T-helper 1 cell treated with Interleukin-12 subunit alpha and Interleukin-12 subunit beta and Interleukin-4 antibody, amounts not matched to agents 30 μg/mL and 1 μg/mL, for 36 hours (primary cell): ENCODE measurements around the gene SERPINB13.

Source experiments
- H3K27ac Mint-ChIP-seq: one replicate; pipeline ENCODE4 v1.8.0; 2021; ENCODE audit warnings: mild to moderate bottlenecking, mixed read lengths
- H3K27me3 Mint-ChIP-seq: one replicate; pipeline ENCODE4 v1.8.0; 2021; ENCODE audit warnings: low read depth, mixed read lengths
- H3K36me3 Mint-ChIP-seq: one replicate; pipeline ENCODE4 v1.8.0; 2021; ENCODE audit warnings: low read depth, mixed read lengths
- H3K4me1 Mint-ChIP-seq: one replicate; pipeline ENCODE4 v1.8.0; 2021; ENCODE audit warnings: low read depth, mixed read lengths
- H3K4me3 Mint-ChIP-seq: one replicate; pipeline ENCODE4 v1.8.0; 2021; ENCODE audit warnings: mild to moderate bottlenecking, moderate library complexity, mixed read lengths
- H3K9me3 Mint-ChIP-seq: one replicate; pipeline ENCODE4 v1.8.0; 2021; ENCODE audit warnings: mixed read lengths

The SERPINB13 gene, protein sequence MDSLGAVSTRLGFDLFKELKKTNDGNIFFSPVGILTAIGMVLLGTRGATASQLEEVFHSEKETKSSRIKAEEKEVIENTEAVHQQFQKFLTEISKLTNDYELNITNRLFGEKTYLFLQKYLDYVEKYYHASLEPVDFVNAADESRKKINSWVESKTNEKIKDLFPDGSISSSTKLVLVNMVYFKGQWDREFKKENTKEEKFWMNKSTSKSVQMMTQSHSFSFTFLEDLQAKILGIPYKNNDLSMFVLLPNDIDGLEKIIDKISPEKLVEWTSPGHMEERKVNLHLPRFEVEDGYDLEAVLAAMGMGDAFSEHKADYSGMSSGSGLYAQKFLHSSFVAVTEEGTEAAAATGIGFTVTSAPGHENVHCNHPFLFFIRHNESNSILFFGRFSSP

DNA sequence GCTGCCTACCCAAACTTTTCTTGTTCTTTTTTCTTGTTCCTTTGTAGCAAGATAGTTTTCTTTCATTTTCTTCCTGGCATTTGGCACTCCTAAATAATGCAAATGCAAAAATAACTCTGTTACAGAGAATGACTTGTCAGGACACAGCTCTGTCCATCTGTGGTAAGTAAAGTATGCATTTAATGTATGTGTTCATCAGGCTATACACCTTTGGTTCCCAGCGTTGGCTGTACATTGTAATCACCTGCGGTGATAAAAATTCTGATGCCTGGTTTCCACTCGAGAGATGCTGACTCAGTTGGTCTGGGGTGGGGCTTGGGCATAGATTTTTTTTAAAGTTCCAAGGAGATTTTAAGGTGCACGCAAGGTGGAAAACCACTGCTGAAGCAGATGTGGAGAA, at the start of gene SERPINB13:
Gene SERPINB13, plus strand, starts transcription at position 378 of the 400 bp plus-strand sequence. CDS start 1,325 bp downstream, outside the sequence.
- Mint-ChIP-seq H3K4me3 (no peak within 1 kb of the TSS), H3K27me3 (peaks cover 4% of the 10 kb centered on the region), H3K27ac (no peak within 1 kb of the TSS), H3K36me3 (no peaks in the 10 kb centered on the region), H3K4me1 (no peaks in the 10 kb centered on the region), H3K9me3 (no peaks in the 10 kb centered on the region)

DNA sequence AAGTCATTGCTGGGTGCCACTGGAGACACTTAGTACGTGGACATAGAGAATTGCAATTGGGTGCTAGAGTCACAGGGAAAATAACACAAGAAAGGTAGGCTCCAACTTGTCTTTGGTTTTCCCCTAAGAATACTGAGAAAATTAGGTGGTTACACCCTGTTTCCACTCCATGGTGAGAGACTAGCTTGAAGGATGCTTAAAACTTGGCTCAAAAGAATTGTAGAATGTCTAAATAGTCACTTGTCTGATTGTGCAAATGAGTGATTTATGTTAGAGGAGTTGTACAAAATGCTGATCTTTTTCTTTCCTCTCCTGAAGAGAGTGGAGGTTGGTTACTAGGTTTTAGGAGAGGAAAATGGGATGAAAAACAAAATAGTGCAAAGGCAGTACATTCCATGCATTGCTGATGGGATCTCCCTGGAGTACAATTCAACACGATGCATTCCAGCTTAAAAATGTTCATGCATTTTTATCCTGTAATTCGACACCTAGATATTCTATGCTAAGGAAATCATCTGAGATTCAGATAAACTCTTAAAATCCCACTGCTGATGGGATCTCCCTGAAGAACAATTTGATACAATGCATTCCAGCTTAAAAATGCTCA, 47.1 kb upstream of the SERPINB13 start:
- peaks cover 40% of the 10 kb centered on the region for H3K27me3 Mint-ChIP-seq
- no peaks in the 10 kb centered on the region for H3K4me1 Mint-ChIP-seq
- H3K27ac Mint-ChIP-seq, result no peak overlapping the region

DNA sequence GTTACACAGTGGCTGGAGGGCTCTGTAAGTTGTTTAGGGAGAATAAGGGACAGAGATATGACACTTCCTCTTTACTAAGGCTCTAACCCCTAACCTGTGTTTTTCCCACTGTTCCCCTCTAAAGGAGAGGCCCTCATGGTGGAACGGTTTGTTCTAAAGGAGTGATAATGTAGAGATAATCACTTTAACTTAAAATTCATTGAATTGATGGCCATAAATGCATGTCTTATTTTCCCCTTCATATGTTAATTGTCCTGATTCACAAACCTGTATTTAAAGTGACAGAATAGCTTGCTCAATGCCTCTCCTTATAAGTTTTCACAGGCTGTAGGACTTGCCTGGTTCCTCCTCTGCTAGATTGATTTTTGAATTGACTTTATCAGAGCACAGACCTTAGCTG, 45.1 kb upstream of the SERPINB13 start, which contains the start of gene SERPINB12:
Gene SERPINB12, plus strand, starts transcription at position 301 of the 400 bp plus-strand sequence. CDS start 13,791 bp downstream, outside the sequence.
- H3K36me3 Mint-ChIP-seq, result no peaks in the 10 kb centered on the region
- no peaks in the 10 kb centered on the region for H3K9me3 Mint-ChIP-seq
- no peaks in the 10 kb centered on the region for H3K4me1 Mint-ChIP-seq
- H3K27me3 Mint-ChIP-seq, result peaks cover 52% of the 10 kb centered on the region
- no peak within 1 kb of the TSS for H3K27ac Mint-ChIP-seq
- H3K4me3 Mint-ChIP-seq, result no peak within 1 kb of the TSS

More for the DNA sequence above, 47.1 kb upstream of the SERPINB13 start:
- Mint-ChIP-seq H3K4me3 (no peak overlapping the region), H3K9me3 (no peaks in the 10 kb centered on the region), H3K36me3 (no peaks in the 10 kb centered on the region)

DNA sequence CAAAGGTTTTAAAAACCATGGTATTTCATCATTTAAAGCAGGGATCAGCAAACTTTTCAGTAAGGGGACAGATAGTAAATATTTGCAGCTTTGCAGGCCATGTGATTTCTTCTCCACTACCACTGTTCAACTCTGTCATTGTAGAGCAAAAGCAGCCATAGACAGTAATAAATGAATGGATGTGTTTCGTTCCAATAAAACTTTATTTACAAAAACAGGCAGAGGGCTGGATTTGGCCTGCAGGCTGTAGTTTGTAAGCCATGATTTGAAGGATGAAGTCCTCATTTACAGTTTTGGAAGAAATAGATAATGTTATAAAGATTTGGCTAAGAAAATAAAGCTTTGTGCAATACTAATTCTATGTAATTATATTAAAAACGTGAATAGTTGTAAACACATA, 43.1 kb upstream of the SERPINB13 start:
- no peaks in the 10 kb centered on the region for H3K4me1 Mint-ChIP-seq
- H3K27ac Mint-ChIP-seq, result no peak overlapping the region
- H3K9me3 Mint-ChIP-seq, result no peaks in the 10 kb centered on the region
- no peaks in the 10 kb centered on the region for H3K36me3 Mint-ChIP-seq
- H3K4me3 Mint-ChIP-seq, result no peak overlapping the region
- peaks cover 54% of the 10 kb centered on the region for H3K27me3 Mint-ChIP-seq

DNA sequence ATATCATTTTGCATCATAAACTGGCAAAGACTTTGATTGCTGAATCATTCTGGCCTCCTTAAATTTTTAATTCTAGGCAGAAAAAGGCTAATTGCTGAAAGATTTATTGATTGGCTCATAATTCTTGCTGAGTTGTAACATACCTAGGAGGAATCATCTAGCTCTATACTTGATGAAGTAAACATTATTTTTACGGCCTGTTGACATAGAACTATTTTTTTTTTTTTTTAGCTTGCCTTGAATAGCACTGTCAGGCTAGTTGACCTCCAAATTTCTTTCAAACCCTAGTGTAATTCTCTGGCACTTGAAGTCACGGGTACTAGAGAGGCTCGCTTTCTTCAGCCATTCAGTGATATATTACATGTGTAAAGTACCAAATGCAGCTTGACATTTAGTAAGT, 42.1 kb upstream of the SERPINB13 start:
- Mint-ChIP-seq H3K4me3 (no peak overlapping the region), H3K27me3 (peaks cover 48% of the 10 kb centered on the region), H3K9me3 (no peaks in the 10 kb centered on the region), H3K4me1 (no peaks in the 10 kb centered on the region), H3K27ac (no peak overlapping the region), H3K36me3 (no peaks in the 10 kb centered on the region)

DNA sequence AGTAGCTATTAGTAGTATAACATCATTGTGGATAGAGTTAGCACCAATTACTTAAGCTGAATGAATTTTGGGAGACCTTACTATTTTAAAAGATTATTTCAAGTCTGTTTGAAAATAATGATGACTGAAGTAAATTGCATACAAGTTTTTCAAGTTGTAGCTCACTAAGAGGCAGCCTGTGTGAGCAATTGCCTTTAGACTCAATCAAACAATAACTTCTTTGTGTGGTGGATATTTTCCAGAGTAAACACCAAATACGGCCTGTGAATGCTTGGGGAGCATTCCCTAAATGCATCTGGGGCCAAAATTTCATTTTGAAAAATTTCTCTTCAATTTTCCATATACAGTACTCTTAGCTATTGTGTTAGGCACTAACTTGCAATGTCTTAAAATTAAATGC, 37.1 kb upstream of the SERPINB13 start:
- peaks cover 28% of the 10 kb centered on the region for H3K27me3 Mint-ChIP-seq
- no peak overlapping the region for H3K4me3 Mint-ChIP-seq
- H3K27ac Mint-ChIP-seq, result no peak overlapping the region
- no peaks in the 10 kb centered on the region for H3K9me3 Mint-ChIP-seq
- H3K36me3 Mint-ChIP-seq, result no peaks in the 10 kb centered on the region
- H3K4me1 Mint-ChIP-seq, result no peaks in the 10 kb centered on the region

DNA sequence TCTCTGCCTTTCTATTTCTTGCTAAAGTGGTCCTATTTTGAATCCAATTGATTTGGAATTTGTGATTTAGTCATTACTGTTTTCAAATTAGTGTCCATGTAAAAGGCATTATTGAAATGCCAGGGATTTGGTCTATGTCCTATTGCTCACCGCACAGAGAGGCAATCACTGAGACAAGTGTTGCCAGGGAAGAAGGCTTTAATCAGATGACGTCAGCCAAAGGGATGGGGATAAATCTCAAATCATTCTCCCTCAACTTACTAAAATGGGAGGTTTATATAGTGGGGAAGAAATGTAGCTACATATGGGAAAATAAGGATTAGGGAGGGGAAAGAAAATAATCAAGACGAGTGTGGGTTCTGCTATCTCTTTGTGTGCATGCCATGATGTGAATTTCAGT, 35.4 kb upstream of the SERPINB13 start:
- H3K27ac Mint-ChIP-seq, result no peak overlapping the region
- H3K9me3 Mint-ChIP-seq, result no peaks in the 10 kb centered on the region
- no peaks in the 10 kb centered on the region for H3K36me3 Mint-ChIP-seq

DNA sequence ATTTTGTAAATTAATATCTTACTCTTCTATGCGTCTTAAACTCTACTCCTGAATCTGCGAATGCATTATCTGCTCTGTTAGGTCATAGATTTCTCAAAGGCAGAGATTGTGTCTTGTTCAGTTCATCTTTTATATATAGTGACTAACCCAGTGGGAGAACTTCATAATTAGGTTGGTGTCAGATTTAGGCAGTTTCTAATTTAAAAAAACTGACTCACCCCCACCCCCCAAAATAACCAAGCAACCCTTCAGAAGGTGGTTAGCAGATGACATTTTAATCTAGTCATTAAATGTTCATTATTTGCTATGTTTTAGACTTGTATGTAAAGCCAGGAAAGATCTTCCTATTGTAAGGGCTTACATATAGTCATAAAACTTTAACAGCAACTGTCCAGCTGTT, 34.6 kb upstream of the SERPINB13 start:
- no peak overlapping the region for H3K27ac Mint-ChIP-seq
- H3K4me3 Mint-ChIP-seq, result no peak overlapping the region
- H3K9me3 Mint-ChIP-seq, result no peaks in the 10 kb centered on the region
- no peaks in the 10 kb centered on the region for H3K36me3 Mint-ChIP-seq
- H3K27me3 Mint-ChIP-seq, result peaks cover 16% of the 10 kb centered on the region
- H3K4me1 Mint-ChIP-seq, result no peaks in the 10 kb centered on the region

More for the DNA sequence above, 35.4 kb upstream of the SERPINB13 start:
- H3K27me3 Mint-ChIP-seq, result peaks cover 18% of the 10 kb centered on the region
- no peaks in the 10 kb centered on the region for H3K4me1 Mint-ChIP-seq
- no peak overlapping the region for H3K4me3 Mint-ChIP-seq

DNA sequence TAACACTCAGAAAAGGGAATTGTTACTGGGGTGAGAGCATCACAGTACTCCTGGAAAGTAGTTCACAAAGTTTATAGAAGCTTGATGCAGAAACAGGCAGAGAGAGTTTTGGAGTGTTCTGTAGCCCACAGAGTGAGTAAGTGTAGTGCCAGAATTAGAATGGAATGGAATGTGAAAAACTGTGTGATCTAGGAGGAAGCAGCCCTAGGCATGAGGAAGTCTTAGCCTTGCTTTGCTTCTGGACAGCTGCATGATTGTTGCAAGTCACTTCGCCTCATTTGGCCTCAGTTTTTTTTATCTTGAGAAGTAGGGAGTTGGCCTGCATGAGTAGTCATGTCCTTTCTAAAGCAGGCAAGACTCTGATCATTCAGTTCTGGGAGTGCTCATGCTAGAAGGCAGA, 34.1 kb upstream of the SERPINB13 start:
- no peaks in the 10 kb centered on the region for H3K4me1 Mint-ChIP-seq
- H3K36me3 Mint-ChIP-seq, result no peaks in the 10 kb centered on the region
- no peak overlapping the region for H3K27ac Mint-ChIP-seq
- no peaks in the 10 kb centered on the region for H3K9me3 Mint-ChIP-seq
- H3K4me3 Mint-ChIP-seq, result no peak overlapping the region
- peaks cover 11% of the 10 kb centered on the region for H3K27me3 Mint-ChIP-seq

DNA sequence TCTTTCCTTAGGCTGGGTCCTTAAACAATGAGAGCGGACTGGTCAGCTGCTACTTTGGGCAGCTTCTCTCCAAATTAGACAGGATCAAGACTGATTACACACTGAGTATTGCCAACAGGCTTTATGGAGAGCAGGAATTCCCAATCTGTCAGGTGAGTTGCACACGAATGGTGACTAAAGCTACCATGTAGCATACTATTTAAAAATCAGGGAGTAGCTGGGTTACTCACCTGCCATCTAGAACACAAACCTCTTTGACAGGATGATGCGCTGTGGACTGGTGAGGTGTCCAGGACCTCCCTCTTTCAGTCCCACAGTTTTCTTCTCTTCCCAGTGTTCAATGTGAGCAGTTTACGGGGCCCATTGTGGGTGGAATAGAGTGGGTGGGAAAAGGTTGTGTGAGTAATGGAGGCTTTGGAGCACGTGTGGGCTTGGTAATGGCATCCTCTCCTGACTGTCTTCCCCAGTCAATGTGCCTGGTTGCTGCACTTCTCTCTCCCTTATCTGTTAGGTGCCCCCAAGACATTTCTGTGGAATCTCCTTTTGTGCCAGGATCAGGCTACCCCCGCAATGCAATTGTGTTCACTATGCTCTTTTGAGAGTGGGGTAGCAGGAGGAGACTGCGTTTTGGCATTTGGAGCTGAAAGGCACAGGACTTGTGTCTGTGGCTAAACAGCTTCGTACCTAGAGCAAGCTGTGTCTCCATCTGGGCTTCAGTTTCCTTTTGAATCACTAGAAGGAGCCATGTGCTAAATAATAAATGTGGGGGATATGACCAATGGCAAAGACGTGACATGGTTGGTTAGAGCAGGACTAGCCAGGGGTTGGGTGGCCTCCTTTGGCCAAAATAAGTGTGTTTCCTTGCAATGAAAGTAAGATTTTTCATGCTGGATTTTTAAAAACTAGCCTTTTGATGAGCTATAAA, 27.3 kb upstream of the SERPINB13 start:
- no peaks in the 10 kb centered on the region for H3K4me1 Mint-ChIP-seq

DNA sequence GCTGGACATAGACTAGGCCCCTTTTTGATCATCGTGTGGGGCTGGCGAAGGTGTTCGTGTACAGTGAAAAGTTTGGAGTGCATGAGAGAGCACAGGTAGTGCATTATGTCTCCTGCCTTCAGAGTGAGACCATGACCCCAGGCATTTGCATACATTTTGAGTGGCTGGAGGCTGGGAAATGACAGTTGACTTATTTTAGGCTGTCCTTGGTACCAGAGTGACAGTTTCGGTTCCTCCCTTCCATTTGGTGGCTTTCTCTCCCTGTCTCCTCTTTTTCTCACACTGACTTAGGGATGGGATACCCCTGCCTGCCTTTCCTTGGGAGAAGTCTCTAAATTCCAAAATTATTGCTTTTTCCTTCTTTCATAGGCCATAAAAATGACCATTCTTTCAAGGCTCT, 24.9 kb upstream of the SERPINB13 start:
- H3K36me3 Mint-ChIP-seq, result no peaks in the 10 kb centered on the region
- no peaks in the 10 kb centered on the region for H3K27me3 Mint-ChIP-seq
- no peaks in the 10 kb centered on the region for H3K4me1 Mint-ChIP-seq
- no peaks in the 10 kb centered on the region for H3K9me3 Mint-ChIP-seq
- H3K4me3 Mint-ChIP-seq, result no peak overlapping the region
- no peak overlapping the region for H3K27ac Mint-ChIP-seq

More for the DNA sequence above, 27.3 kb upstream of the SERPINB13 start:
- Mint-ChIP-seq H3K4me3 (no peak overlapping the region), H3K27ac (no peak overlapping the region), H3K36me3 (no peaks in the 10 kb centered on the region), H3K9me3 (no peaks in the 10 kb centered on the region), H3K27me3 (no peaks in the 10 kb centered on the region)

DNA sequence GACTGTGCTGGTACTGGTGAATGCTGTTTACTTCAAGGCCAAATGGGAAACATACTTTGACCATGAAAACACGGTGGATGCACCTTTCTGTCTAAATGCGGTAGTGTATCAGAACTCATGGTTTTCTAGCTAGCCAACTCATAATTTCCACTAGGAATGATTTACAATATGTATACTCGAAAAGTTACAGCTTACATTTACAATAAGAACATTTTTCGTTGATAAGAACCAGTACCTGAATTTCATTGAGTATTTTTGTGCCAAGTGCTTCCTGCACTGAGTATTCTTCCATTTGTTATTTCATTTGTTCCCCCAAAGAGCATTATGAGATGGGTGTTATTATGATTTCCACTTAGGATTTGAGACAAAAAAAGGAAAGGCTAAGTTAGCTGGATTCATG, 23.1 kb upstream of the SERPINB13 start:
- Mint-ChIP-seq H3K4me3 (no peak overlapping the region), H3K36me3 (no peaks in the 10 kb centered on the region), H3K9me3 (no peaks in the 10 kb centered on the region), H3K27ac (no peak overlapping the region), H3K27me3 (no peaks in the 10 kb centered on the region), H3K4me1 (no peaks in the 10 kb centered on the region)

DNA sequence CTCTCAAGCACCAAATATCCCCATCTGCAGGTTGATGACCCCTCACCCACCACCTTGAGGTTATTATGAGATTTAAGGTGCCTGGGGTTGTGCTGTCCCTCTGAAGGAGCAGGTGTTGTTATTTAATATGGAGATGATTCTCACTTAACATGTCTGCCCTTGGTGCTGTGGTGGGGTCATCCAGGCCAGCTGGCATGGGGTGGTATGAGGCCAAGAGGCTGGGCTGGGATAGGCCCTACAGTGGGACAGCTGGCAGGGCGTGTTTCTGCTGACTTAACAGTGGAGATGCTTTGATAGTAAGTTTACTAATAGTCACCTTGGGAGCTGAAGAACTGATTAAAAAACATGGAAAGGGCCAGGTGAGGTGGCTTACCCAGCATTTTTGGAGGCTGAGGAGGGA, 22.6 kb upstream of the SERPINB13 start:
- no peaks in the 10 kb centered on the region for H3K4me1 Mint-ChIP-seq
- H3K36me3 Mint-ChIP-seq, result no peaks in the 10 kb centered on the region
- no peaks in the 10 kb centered on the region for H3K27me3 Mint-ChIP-seq
- no peak overlapping the region for H3K27ac Mint-ChIP-seq
- H3K4me3 Mint-ChIP-seq, result no peak overlapping the region
- H3K9me3 Mint-ChIP-seq, result no peaks in the 10 kb centered on the region

DNA sequence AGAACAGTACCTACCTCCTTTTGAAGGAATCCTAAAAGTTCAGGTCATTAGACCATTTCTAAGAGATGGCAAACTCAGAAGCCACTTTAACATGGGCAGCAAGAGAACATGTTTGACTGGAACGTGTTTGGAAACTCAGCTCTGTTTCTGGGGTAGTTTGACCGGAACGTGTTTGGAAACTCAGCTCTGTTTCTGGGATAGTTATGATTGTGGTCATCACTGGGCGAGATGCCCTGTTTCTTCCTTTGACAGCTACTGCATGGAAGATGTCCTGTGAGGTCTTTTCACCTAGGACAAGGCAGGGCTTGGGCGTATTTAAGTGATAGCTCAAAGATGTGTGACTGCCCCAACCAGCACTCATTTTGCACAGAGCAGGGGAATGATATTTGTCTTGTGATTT, 19.9 kb upstream of the SERPINB13 start:
- H3K27ac Mint-ChIP-seq, result no peak overlapping the region
- H3K4me1 Mint-ChIP-seq, result no peaks in the 10 kb centered on the region
- no peak overlapping the region for H3K4me3 Mint-ChIP-seq
- H3K36me3 Mint-ChIP-seq, result no peaks in the 10 kb centered on the region
- peaks cover 19% of the 10 kb centered on the region for H3K27me3 Mint-ChIP-seq
- H3K9me3 Mint-ChIP-seq, result no peaks in the 10 kb centered on the region
